Stimulated activated CD4-positive, alpha-beta T cell treated with anti-CD3 and anti-CD28 coated beads, Interleukin-12 subunit alpha, Interleukin-12 subunit beta, amount 100 ng/mL, for 24 hours (primary cell): Measurements from ENCODE around the gene ACAA1.
"Not testable (repeated sequence)": the region's sequence is repeated elsewhere in the genome, so short reads cannot be mapped to it uniquely, and the experiment has no call there.

Experiments
- DNase-seq, 2 experiments: peaks; one replicate each; pipeline ENCODE4 v3.0.0-alpha.2; 2020; ENCODE audit warnings: low read depth in 2 of 2

The ACAA1 gene

GRCh38 chr3:38135621-38136277 is 1.2 kb downstream of the ACAA1 start:
- not testable (repeated sequence) for DNase-seq

GRCh38 chr3:38134517-38135143 is 2.3 kb downstream of the ACAA1 start:
- DNase-seq: not testable (repeated sequence)

- DNase-seq: no peak
These were observed 3.1 kb downstream of the ACAA1 start for GRCh38 chr3:38133557-38134405.

GRCh38 chr3:38133209-38133556 is 3.7 kb downstream of the ACAA1 start:
- no peak for DNase-seq

GRCh38 chr3:38131621-38132369 is 5.1 kb downstream of the ACAA1 start:
- no peak for DNase-seq

- no peak for DNase-seq
These were observed 6.3 kb downstream of the ACAA1 start for GRCh38 chr3:38130631-38131065.

- no peak for DNase-seq
These were observed 7.9 kb downstream of the ACAA1 start for GRCh38 chr3:38129058-38129457.

- no peak for DNase-seq
These were observed 8.6 kb downstream of the ACAA1 start for GRCh38 chr3:38128303-38128655.

GRCh38 chr3:38127611-38128302 is 9.2 kb downstream of the ACAA1 start:
- no peak for DNase-seq

GRCh38 chr3:38126121-38126892 is 10.6 kb downstream of the ACAA1 start:
- no peak for DNase-seq

- no peak for DNase-seq
These were observed 11.4 kb downstream of the ACAA1 start for GRCh38 chr3:38125305-38126120.

GRCh38 chr3:38124324-38125122 is 12.4 kb downstream of the ACAA1 start:
- DNase-seq: no peak

- no peak for DNase-seq
These were observed 14.1 kb downstream of the ACAA1 start for GRCh38 chr3:38122712-38123290.

GRCh38 chr3:38121832-38122461 is 15.0 kb downstream of the ACAA1 start:
- no peak for DNase-seq

- no peak for DNase-seq
These were observed 15.5 kb downstream of the ACAA1 start for GRCh38 chr3:38121451-38121831.

GRCh38 chr3:38120693-38121450 is 16.1 kb downstream of the ACAA1 start:
- DNase-seq: no peak
